Epithelial cell of esophagus (primary cell): ENCODE data around the gene CFL1.

ENCODE experiments used
- DNase-seq: peaks from one replicate; pipeline ENCODE4 v3.0.0; 2010; ENCODE audit warnings: low read depth
- H3K4me3 ChIP-seq: 2 replicates; pipeline ENCODE4 v1.5.1; 2011; ENCODE audit warnings: mild to moderate bottlenecking, low read length, control low read depth
- TF ChIP-seq, protein P1 (sequence below): IDR thresholded peaks from 2 replicates; pipeline ENCODE4 v1.5.1; 2011; ENCODE audit warnings: low read depth, mild to moderate bottlenecking, low read length, control low read depth, inconsistent platforms; ENCODE audit not compliant: insufficient read depth; ENCODE audit errors: missing control alignments

CFL1 gene

DNA sequence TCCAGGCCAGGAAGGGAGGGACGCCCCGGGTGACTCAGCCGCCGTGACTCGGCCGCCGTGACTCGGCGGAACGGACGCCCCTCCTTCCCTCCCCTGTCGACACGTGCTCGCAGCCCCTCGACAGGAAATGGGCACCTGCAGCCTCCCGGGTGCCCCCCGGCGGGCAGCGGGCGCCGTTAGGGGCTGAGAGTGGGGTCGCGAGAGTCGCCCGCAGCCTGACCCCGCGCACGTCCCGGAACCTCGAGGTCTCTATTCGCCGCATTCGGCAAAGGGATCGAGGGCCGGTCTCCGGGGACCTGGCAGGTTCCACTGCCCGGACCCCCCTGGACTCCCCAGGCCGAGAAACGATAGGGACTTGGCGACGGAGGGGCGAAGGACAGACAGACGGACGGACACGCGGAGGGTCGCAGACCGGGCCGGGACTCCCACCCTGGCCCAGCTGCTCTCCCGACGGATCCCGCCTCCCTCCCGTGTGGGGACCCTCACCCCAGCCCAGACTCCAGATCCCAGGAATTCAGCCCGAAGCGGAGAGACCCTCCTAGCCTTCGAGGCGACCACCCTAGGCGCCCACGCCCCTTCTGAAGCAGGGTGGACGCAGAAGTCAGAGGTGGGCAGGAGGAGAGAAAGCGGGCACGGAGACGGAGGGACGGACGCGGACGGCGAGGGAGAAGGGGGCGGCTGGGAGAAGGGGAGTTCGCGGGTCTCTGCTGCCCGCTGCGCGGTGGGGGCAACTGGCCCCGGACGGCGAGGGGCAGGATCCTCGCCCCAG is 41.6 kb upstream of the CFL1 start:
- DNase-seq, result no peak
- TF ChIP-seq, protein P1, sequence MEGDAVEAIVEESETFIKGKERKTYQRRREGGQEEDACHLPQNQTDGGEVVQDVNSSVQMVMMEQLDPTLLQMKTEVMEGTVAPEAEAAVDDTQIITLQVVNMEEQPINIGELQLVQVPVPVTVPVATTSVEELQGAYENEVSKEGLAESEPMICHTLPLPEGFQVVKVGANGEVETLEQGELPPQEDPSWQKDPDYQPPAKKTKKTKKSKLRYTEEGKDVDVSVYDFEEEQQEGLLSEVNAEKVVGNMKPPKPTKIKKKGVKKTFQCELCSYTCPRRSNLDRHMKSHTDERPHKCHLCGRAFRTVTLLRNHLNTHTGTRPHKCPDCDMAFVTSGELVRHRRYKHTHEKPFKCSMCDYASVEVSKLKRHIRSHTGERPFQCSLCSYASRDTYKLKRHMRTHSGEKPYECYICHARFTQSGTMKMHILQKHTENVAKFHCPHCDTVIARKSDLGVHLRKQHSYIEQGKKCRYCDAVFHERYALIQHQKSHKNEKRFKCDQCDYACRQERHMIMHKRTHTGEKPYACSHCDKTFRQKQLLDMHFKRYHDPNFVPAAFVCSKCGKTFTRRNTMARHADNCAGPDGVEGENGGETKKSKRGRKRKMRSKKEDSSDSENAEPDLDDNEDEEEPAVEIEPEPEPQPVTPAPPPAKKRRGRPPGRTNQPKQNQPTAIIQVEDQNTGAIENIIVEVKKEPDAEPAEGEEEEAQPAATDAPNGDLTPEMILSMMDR, result no peak
- peak overlapping the region; percentile 87 for H3K4me3 ChIP-seq

DNA sequence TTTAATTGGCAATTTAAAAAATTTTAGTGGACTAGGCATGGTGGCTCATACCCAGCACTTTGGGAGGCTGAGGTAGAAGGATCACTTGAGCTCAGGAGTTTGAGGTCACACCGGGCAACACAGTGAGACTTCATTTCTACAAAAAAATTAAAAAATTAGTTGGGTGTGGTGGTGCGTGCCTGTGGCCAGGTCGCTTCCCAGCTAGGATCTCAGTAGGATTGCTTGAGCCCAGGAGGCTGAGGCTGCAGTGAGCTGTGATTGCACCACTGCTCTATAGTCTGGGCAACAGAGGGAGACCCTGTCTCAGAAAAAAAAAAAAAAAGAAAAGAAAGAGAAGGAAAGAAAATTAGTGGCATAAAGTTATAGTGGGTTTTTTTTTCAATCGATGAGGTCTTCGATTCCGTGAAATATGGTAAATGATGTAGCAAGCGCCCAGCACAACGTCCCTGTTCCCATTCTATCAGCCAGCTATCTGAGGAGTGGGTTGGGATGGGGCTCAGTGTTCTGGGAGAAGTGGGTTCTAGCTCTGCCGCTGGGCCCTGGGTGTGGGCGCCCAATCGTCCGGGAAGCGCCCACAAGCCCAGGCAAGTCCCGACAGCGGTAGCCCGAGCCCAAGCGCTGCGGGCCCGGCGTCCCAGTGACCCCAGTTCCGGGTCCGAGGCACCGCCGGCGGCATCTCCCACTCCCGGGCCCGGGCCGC is 40.8 kb upstream of the CFL1 start:
- H3K4me3 ChIP-seq, result peak overlapping the region; percentile 87
- TF ChIP-seq, protein P1, result no peak

DNA sequence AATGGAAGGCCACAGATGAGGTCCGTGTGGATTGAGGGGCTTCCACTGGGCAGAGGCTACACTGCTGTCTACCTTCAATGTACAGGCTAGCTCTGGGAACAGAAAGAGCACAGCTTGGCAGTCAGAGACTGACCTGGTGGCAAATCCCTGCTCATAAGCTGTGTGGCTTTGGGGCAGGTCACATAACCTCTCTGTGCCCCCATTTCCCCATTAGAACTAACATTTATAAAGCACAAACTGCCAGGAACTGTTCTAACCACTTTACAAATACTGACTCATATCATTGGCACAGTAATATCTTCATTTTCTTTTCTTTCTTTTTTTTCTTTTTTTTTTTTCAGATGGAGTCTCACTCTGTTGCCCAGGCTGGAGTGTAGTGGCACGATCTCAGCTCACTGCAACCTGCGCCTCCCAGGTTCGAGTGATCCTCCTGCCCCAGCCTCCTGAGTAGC is 39.1 kb upstream of the CFL1 start:
- no peak overlapping the region for H3K4me3 ChIP-seq
- DNase-seq, result no peak

More for the DNA sequence above, 40.8 kb upstream of the CFL1 start:
- peak; percentile 89 for DNase-seq

DNA sequence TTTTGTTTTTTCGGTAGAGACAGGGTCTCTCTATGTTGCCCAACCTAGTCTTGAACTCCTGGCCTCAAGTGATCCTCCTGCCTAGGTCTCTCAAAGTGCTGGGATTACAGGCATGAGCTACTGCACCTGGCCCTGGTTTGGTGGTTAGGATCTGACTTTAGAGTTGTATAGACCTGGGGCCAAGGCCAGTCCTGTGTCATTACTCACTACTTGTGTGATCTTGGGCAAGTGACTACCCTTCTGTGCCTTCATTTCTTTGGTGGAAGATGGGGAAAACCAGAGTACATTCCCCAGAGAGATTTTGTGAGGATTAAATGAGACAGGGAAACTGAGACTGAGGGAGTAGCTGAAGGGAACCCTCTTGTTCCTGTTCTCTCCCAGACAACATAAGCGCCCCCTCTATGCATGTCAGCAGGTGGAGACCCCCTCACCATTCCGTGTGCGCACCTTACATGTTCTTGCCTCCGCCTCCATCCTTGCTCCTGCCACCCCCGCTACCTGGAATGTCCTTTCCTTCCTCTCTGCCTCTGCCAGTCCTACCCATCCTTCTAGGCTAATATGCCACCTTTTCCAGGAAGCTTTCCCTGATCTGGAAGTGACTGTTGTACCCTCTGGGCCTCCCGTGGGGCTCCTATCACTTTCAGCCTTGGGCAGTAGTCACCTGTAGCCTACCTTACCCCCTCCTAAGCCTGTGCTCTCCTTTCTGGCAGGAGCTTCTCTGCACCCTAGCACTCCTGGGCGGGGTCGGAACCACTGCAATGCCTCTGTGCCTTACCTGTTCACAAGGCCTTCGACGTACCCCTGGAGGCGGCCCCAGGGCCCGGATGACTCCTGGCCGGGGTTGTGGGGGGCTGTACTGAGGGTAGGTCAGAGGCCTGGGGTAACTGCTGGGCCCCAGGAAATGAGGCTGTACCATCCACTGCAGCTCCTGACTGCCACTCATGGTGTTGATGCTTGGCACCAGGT is 38.3 kb upstream of the CFL1 start:
- no peak for DNase-seq
- no peak overlapping the region for H3K4me3 ChIP-seq
- TF ChIP-seq, protein P1, result no peak

More for the DNA sequence above, 39.1 kb upstream of the CFL1 start:
- TF ChIP-seq, protein P1, result no peak

DNA sequence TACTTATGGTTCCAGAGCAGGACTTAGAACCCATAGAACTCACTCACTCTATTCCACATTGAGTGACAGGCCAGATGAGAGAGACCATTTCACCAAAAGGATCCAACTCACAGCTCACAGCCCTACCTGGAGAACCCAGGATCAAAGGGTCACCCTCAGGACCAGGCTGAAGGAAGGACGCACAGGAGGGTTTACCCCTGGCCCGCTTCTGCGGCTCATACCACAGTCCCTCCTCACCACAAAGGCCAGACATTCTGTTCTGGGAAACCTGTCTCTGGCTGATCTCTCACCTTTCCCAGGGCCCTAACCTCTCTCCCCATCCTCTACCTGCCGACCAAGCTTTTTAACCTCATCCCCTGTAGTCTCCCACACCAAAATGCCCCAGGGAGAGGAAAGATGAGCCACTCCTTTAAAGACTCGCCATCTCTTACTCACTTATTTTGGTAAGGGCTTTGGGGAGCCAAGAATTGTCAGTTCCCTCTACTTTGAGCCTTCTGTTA is 37.6 kb upstream of the CFL1 start:
- TF ChIP-seq, protein P1, result no peak
- no peak overlapping the region for H3K4me3 ChIP-seq
- DNase-seq, result no peak

DNA sequence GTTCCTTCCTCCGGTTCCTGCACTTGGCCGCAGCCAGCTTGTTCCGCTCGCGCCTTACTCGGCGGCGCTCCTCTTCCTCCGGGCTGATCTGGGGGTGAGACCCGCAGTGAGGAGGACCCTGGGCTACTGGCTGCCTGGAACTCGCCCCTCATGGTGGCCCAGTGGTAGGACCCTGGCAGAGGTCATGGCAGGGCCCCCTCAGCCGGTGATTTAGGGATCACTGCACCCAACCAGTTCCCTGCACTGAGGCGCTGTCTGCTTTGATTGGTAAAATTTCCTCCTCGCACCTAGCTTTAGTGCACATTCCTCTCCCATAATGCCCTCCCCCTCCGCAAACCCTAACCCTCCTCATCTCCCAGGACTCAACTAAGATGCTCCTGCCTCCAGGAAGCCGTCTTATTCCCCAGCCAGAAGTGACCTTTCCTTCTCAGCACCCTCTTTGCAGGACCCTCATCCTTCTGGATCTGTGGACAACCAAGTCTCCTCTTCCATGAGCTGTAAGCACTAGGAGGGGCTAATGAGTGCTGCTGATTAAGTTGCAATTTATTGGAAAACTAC is 36.1 kb upstream of the CFL1 start:
- TF ChIP-seq, protein P1, result no peak
- DNase-seq, result no peak
- H3K4me3 ChIP-seq, result no peak overlapping the region
